Endothelial cell of umbilical vein (primary cell): ENCODE data around the gene UNC5B. TPM values are rescaled to one million over a fixed set of nuclear protein-coding genes. Genes with fewer than 3 reads are reported as not detected.

Source experiments
- BruUV-seq: library from RNA; stranded (reverse); fragments of 400-500 nt; replicated peaks from 2 replicates; lab custom pipeline; 2021; lab: Mats Ljungman, UMichigan
- CTCF ChIA-PET: fragments of 300-600, 350-600 bp; sonication (Branson Sonifier 250); formaldehyde crosslinking; loops from one replicate; lab custom pipeline; 2021; ENCODE audit warnings: antibody characterized with exemption, inconsistent platforms; lab: Charles Lee
- POLR2A ChIA-PET: fragments of 300-600, 350-600 bp; sonication (Branson Sonifier 250); formaldehyde crosslinking; loops from one replicate; lab custom pipeline; 2021; ENCODE audit warnings: antibody characterized with exemption, inconsistent platforms; lab: Charles Lee
- DNase-seq: peaks from one replicate; pipeline ENCODE4 v3.0.0-alpha.2; 2011; ENCODE audit warnings: low read depth, low spot score
- FAIRE-seq: peaks from 2 replicates; lab custom pipeline; 2011; peaks lifted over from hg19 to GRCh38; lab: Jason Lieb, UNC
- H2AFZ ChIP-seq: 2 replicates; pipeline ENCODE4 v1.6.0; 2012; ENCODE audit warnings: low read depth, low read length, control low read depth, inconsistent platforms
- H3K27ac ChIP-seq: 2 replicates; pipeline ENCODE4 v1.5.1; 2011; ENCODE audit warnings: low read depth, mild to moderate bottlenecking, control low read depth, low read length, moderate library complexity; ENCODE audit not compliant: insufficient read depth
- H3K27me3 ChIP-seq, 2 experiments: 2 replicates each; pipeline versions ENCODE4 v1.6.0 to v1.6.1; 2011; ENCODE audit warnings: low read length in 2 of 2, mixed read lengths in 1 of 2; ENCODE audit not compliant: control insufficient read depth in 2 of 2, insufficient read depth in 2 of 2
- H3K36me3 ChIP-seq, 2 experiments: 2 replicates in 1 of 2; 3 replicates in 1 of 2; pipeline ENCODE4 v1.5.1; 2011; ENCODE audit warnings: low read length in 2 of 2, mild to moderate bottlenecking in 1 of 2, moderate library complexity in 1 of 2; ENCODE audit not compliant: control insufficient read depth in 2 of 2, insufficient read depth in 2 of 2; ENCODE audit errors: extremely low read depth in 1 of 2
- H3K4me1 ChIP-seq: 3 replicates; pipeline ENCODE4 v1.5.1; 2011; ENCODE audit warnings: mild to moderate bottlenecking, low read length; ENCODE audit not compliant: control insufficient read depth, insufficient read depth; ENCODE audit errors: extremely low read depth
- H3K4me2 ChIP-seq: 2 replicates; pipeline ENCODE4 v1.6.1; 2011; ENCODE audit warnings: low read length, control low read depth, mixed read lengths; ENCODE audit not compliant: insufficient read depth
- H3K4me3 ChIP-seq, 3 experiments: fragments of 200-600 bp in 1 of 3; sonication (generic), shearing (Covaris generic) in 1 of 3; replicated peaks in 1 of 3; 2 replicates each; pipeline ENCODE4 v1.5.1; 2011 to 2016; ENCODE audit warnings: control low read depth in 3 of 3, low read length in 3 of 3, mild to moderate bottlenecking in 2 of 3, inconsistent platforms in 1 of 3, low read depth in 1 of 3, moderate library complexity in 1 of 3; ENCODE audit not compliant: insufficient read depth in 1 of 3
- H3K79me2 ChIP-seq: 2 replicates; pipeline ENCODE4 v1.6.0; 2012; ENCODE audit warnings: low read length, inconsistent platforms; ENCODE audit not compliant: control insufficient read depth, insufficient read depth
- H3K9ac ChIP-seq: replicated peaks from 2 replicates; pipeline ENCODE3; 2011; ENCODE audit warnings: low read length, control low read depth; ENCODE audit not compliant: insufficient read depth; ENCODE audit errors: extremely low read depth
- H3K9me1 ChIP-seq: replicated peaks from 3 replicates; pipeline ENCODE4 v1.6.0; 2011; ENCODE audit warnings: mild to moderate bottlenecking, low read length; ENCODE audit not compliant: control insufficient read depth, insufficient read depth; ENCODE audit errors: extremely low read depth
- H3K9me3 ChIP-seq: replicated peaks from 2 replicates; pipeline ENCODE4 v1.5.1; 2012; ENCODE audit warnings: low read length, inconsistent platforms; ENCODE audit not compliant: control insufficient read depth, insufficient read depth
- H4K20me1 ChIP-seq: replicated peaks from 2 replicates; pipeline ENCODE3; 2011; ENCODE audit warnings: mild to moderate bottlenecking, low read length; ENCODE audit not compliant: control insufficient read depth, insufficient read depth; ENCODE audit errors: extremely low read depth
- CTCF ChIP-seq, 2 donors: IDR thresholded peaks; 1 replicate in 1 of 2; 2 replicates in 1 of 2; pipeline ENCODE4 v1.5.1; 2011; ENCODE audit warnings: low read length in 2 of 2, mild to moderate bottlenecking in 2 of 2, moderate library complexity in 2 of 2, control low read depth in 1 of 2, inconsistent platforms in 1 of 2, low read depth in 1 of 2; ENCODE audit not compliant: insufficient read depth in 1 of 2; ENCODE audit errors: extremely low read depth in 1 of 2
- EZH2 ChIP-seq: IDR thresholded peaks from 2 replicates; pipeline ENCODE4 v1.6.1; 2012; ENCODE audit warnings: borderline replicate concordance, low read depth, mild to moderate bottlenecking, moderate library complexity, low read length, inconsistent platforms; ENCODE audit not compliant: severe bottlenecking
- FOS ChIP-seq: IDR thresholded peaks from 2 replicates; pipeline ENCODE4 v1.6.1; 2011; ENCODE audit warnings: mild to moderate bottlenecking, low read length, moderate library complexity, borderline replicate concordance; ENCODE audit not compliant: insufficient read depth
- GATA2 ChIP-seq: IDR thresholded peaks from 2 replicates; pipeline ENCODE4 v1.7.0; 2011; ENCODE audit warnings: low read depth, mild to moderate bottlenecking, moderate library complexity, mixed read lengths, low read length; ENCODE audit not compliant: insufficient read length, insufficient read depth
- JUN ChIP-seq: IDR thresholded peaks from 2 replicates; pipeline ENCODE4 v1.6.1; 2011; ENCODE audit warnings: borderline replicate concordance, low read depth; ENCODE audit not compliant: insufficient read length, insufficient read depth
- MAX ChIP-seq: IDR thresholded peaks from 2 replicates; pipeline ENCODE4 v1.6.1; 2011; ENCODE audit not compliant: insufficient read depth, insufficient read length
- MYC ChIP-seq: IDR thresholded peaks from one replicate; pipeline ENCODE4 v1.6.1; 2011; ENCODE audit warnings: mild to moderate bottlenecking, low read depth, low read length
- POLR2A ChIP-seq: IDR thresholded peaks from 2 replicates; pipeline ENCODE4 v1.6.1; 2012; ENCODE audit warnings: low read depth, mild to moderate bottlenecking, control low read depth, low read length
- POLR2AphosphoS5 ChIP-seq: IDR thresholded peaks from 2 replicates; pipeline ENCODE4 v1.6.1; 2012; ENCODE audit warnings: low read depth, mild to moderate bottlenecking, control low read depth, low read length, moderate library complexity; ENCODE audit not compliant: insufficient read depth
- dilution Hi-C: fragments of 300-500 bp; cut with MboI; formaldehyde crosslinking; loops from one replicate; pipeline ENCODE4 v1.15.0; 2019; ENCODE audit warnings: low sequenced_read_pairs; ENCODE audit not compliant: extremely low pct_ligation_motif_present
- intact Hi-C: fragments of 100-400 bp; cut with micrococcal nuclease; formaldehyde crosslinking; loops from one replicate; pipeline ENCODE4 v1.10.0; 2022
- polyA plus RNA-seq, 4 experiments: library from polyadenylated mRNA; depleted of rRNA in 3 of 4; stranded (reverse) in 3 of 4; unstranded in 1 of 4; fragments of >200 nt; gene quantifications; 2 replicates each; pipeline versions ENCODE4 v1.2.1 to v1.2.3, GENCODE V29; 2011 to 2012; ENCODE audit warnings: missing spikeins in 1 of 4
- total RNA-seq: library from RNA; stranded (reverse); gene quantifications from 2 replicates; pipeline ENCODE4 v1.2.3, GENCODE V29; 2021

The UNC5B gene
- total and polyA plus RNA-seq, 2 donors (not counting 3 experiments of a cell fraction or from before 2014, with no cell fraction given), result 0.39 to 2.5 TPM

GRCh38 chr10:71191019-71191418 lies 21.4 kb upstream of the UNC5B start:
- Histone ChIP-seq H3K4me2 (no peak overlapping the region), H3K4me3 (no peak overlapping the region), H3K9me1 (no peaks in the 10 kb centered on the region), H4K20me1 (no peaks in the 10 kb centered on the region), H2AFZ (no peak overlapping the region), H3K9ac (no peak overlapping the region), H3K27me3 (peaks cover 4 to 6% of the 10 kb centered on the region in 2 experiments), H3K79me2 (no peaks in the 10 kb centered on the region), H3K27ac (no peak overlapping the region), H3K4me1 (no peaks in the 10 kb centered on the region), H3K9me3 (no peaks in the 10 kb centered on the region), H3K36me3 (no peaks in the 10 kb centered on the region)
- intact Hi-C loops, result no loop called here
- ChIA-PET POLR2A (no interaction called here), CTCF (no interaction called here)
- FAIRE-seq (no peak), DNase-seq (no peak)
- dilution Hi-C loops, result no loop called here
- TF ChIP-seq MAX, result no peak
- no peak for TF ChIP-seq POLR2A
- no peak for TF ChIP-seq POLR2AphosphoS5
- TF ChIP-seq EZH2, result no peak
- no peak for TF ChIP-seq CTCF (IDR thresholded peaks at IDR 0.05; ENCODE audit: extremely low read depth in 1 of 2, insufficient read depth in 1 of 2, low read depth in 1 of 2, low read length in 2 of 2)
- TF ChIP-seq GATA2, result no peak
- TF ChIP-seq FOS, result no peak
- no peak for TF ChIP-seq JUN
- TF ChIP-seq MYC, result no peak
- BruUV-seq, result no TSS peak
